ENCODE measurements around the gene MAST2.

DNA sequence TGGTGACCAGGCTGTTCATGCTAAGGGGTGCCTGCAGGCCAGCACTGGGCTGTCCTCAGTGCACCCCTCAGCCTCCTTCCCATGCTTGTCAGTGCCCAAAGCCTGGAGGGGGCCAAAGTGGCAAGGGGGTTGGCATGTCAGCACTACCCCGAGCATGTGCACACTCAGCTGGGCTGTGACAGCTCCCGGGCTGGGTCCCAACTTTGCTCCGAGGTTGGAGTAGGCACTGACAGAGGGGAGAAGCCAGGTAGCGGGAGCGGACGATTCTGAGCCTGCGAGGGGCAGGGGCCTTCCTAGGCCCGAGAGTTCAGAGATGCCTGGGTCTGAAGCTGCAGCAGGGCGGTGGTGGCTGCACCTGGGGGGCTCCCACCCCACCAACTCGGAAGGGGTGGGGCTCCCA, 119.0 kb downstream of the MAST2 start:
- TF ChIP-seq, protein P1, sequence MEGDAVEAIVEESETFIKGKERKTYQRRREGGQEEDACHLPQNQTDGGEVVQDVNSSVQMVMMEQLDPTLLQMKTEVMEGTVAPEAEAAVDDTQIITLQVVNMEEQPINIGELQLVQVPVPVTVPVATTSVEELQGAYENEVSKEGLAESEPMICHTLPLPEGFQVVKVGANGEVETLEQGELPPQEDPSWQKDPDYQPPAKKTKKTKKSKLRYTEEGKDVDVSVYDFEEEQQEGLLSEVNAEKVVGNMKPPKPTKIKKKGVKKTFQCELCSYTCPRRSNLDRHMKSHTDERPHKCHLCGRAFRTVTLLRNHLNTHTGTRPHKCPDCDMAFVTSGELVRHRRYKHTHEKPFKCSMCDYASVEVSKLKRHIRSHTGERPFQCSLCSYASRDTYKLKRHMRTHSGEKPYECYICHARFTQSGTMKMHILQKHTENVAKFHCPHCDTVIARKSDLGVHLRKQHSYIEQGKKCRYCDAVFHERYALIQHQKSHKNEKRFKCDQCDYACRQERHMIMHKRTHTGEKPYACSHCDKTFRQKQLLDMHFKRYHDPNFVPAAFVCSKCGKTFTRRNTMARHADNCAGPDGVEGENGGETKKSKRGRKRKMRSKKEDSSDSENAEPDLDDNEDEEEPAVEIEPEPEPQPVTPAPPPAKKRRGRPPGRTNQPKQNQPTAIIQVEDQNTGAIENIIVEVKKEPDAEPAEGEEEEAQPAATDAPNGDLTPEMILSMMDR (IDR thresholded peaks at IDR 0.05; ENCODE audit: low read length) = no peak
- no peak for TF ChIP-seq EZH2 (IDR thresholded peaks at IDR 0.05; ENCODE audit: borderline replicate concordance, low read length)

Data from OCI-LY1 (cell line).